Hepatocyte (in vitro differentiated cells): ENCODE results near the gene NCOR2. TPM values are rescaled to one million over a fixed set of nuclear protein-coding genes. Genes with fewer than 3 reads are reported as not detected.

Experiments
- DNase-seq: peaks from one replicate; pipeline ENCODE4 v3.0.0-alpha.2; 2016; ENCODE audit warnings: low spot score
- H2AFZ ChIP-seq: fragments of 200-600 bp; sonication (generic); 2 replicates; pipeline ENCODE4 v1.6.0; 2016; ENCODE audit warnings: antibody characterized with exemption, mild to moderate bottlenecking
- H3K27ac ChIP-seq: fragments of 200-600 bp; sonication (generic); 2 replicates; pipeline ENCODE4 v1.5.1; 2016; ENCODE audit warnings: mild to moderate bottlenecking
- H3K27me3 ChIP-seq: fragments of 200-600 bp; sonication (generic); 2 replicates; pipeline ENCODE4 v1.6.1; 2016
- H3K36me3 ChIP-seq: fragments of 200-600 bp; sonication (generic); replicated peaks from 2 replicates; pipeline ENCODE4 v1.5.1; 2016; ENCODE audit warnings: low read depth; ENCODE audit not compliant: insufficient read depth
- H3K4me1 ChIP-seq: fragments of 200-600 bp; sonication (generic); 2 replicates; pipeline ENCODE4 v1.5.1; 2016; ENCODE audit warnings: mild to moderate bottlenecking, moderate library complexity; ENCODE audit not compliant: insufficient read depth
- H3K4me2 ChIP-seq: fragments of 200-600 bp; sonication (generic); 2 replicates; pipeline ENCODE4 v1.6.0; 2016
- H3K4me3 ChIP-seq: fragments of 200-600 bp; sonication (generic); 2 replicates; pipeline ENCODE4 v1.5.1; 2016; ENCODE audit warnings: mild to moderate bottlenecking
- H3K79me2 ChIP-seq: fragments of 200-600 bp; sonication (generic); 2 replicates; pipeline ENCODE4 v1.6.0; 2017; ENCODE audit warnings: mild to moderate bottlenecking
- H3K9me2 ChIP-seq: fragments of 200-600 bp; sonication (generic); replicated peaks from 2 replicates; pipeline ENCODE4 v1.6.0; 2017; ENCODE audit warnings: mild to moderate bottlenecking; ENCODE audit not compliant: insufficient read depth
- H3K9me3 ChIP-seq: fragments of 200-600 bp; sonication (generic); 2 replicates; pipeline ENCODE4 v1.5.1; 2016; ENCODE audit warnings: low read depth, mild to moderate bottlenecking
- H4K20me1 ChIP-seq: fragments of 200-600 bp; sonication (generic); 2 replicates; pipeline ENCODE4 v1.6.0; 2016; ENCODE audit warnings: mild to moderate bottlenecking; ENCODE audit not compliant: insufficient read depth, poor library complexity, severe bottlenecking
- EZH2 ChIP-seq: fragments of 200-600 bp; sonication (generic); IDR thresholded peaks from 2 replicates; pipeline ENCODE4 v1.6.1; 2016; ENCODE audit warnings: antibody characterized with exemption, mild to moderate bottlenecking, borderline replicate concordance
- EZH2phosphoT487 ChIP-seq: fragments of 200-600 bp; sonication (generic); IDR thresholded peaks from one replicate; pipeline ENCODE4 v1.6.1; 2018; ENCODE audit warnings: antibody characterized with exemption, mild to moderate bottlenecking, low read depth, moderate library complexity; ENCODE audit not compliant: unreplicated experiment, severe bottlenecking
- WGBS: methylation state at CpG from one replicate; pipeline ENCODE4 v1.1.6; 2016; ENCODE audit warnings: low lambda C conversion rate; ENCODE audit errors: missing lambda C conversion rate; 5-methylcytosine and 5-hydroxymethylcytosine counted together
- polyA plus RNA-seq: library from polyadenylated mRNA; unstranded; fragments of >200 nt; fragmentation: Nextera tagmentation; extraction: Ambion mirVana; gene quantifications from 2 replicates; pipeline ENCODE4 v1.2.1, GENCODE V29; 2016
- total RNA-seq: library from RNA; depleted of rRNA; stranded (reverse); fragments of >200 nt; gene quantifications from 2 replicates; pipeline ENCODE4 v1.2.3, GENCODE V29; 2014
- TF ChIP-seq, protein P1 (sequence below): fragments of 200-600 bp; sonication (generic); IDR thresholded peaks from 2 replicates; pipeline ENCODE4 v1.5.1; 2016; ENCODE audit warnings: antibody characterized with exemption, mild to moderate bottlenecking; ENCODE audit not compliant: poor library complexity

Gene NCOR2
- total and polyA plus RNA-seq, 2 experiments from 2014 or later = 40.3 to 121 TPM

DNA sequence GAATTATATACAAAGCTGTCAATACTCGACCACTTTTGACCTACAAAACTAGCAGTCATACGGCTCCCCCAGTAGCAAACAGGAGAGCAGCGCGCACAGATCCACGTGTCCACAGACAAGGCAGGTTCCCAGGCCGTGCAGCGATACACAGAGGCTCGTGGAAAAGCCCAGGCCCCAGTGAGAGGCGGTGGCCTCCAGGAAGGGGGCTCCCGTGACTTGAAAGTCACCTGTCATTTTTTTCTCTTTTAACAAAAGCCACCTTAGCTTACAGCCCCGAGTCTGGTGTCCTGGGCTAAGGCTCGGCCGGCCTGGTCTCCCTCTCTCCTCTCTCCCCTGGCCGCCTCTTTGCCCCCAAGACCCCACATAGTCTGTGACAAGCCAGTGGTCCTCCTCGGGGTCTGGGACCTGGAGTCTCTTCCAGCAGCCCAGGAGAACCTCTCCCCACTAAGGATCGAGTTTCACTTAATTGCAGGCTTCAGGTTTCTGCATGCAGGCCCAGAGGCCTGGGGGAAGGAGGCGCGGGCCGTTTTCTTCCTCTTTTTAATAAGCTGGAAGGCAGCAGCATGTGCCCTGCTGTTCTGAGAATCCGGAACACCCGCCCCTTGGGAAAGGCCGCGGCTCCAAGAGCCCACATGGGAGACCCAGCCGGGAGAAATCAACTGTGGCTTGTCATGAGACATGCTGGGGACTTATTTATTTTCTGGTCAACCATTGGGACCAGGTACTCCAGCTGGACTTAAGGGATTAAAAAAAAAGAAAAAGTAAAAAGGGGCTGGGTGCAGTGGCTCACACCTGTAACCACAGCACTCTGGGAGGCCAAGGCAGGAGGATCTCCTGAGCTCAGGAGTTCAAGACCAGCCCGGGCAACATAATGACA is 15.9 kb downstream of the NCOR2 start:
- H3K9me2 ChIP-seq = no peaks in the 10 kb centered on the region
- peak; percentile 62 for DNase-seq
- H3K9me3 ChIP-seq = no peaks in the 10 kb centered on the region
- 37% methylated on average over 24 of the region's 25 CpGs for WGBS
- no peak overlapping the region for H2AFZ ChIP-seq
- H3K36me3 ChIP-seq = no peaks in the 10 kb centered on the region
- peaks cover 100% of the 10 kb centered on the region for H3K79me2 ChIP-seq
- no peaks in the 10 kb centered on the region for H3K27me3 ChIP-seq
- H3K4me1 ChIP-seq = peaks cover 39% of the 10 kb centered on the region
- peak overlapping the region; percentile 85 for H3K27ac ChIP-seq
- TF ChIP-seq EZH2phosphoT487 = no peak
- TF ChIP-seq, protein P1, sequence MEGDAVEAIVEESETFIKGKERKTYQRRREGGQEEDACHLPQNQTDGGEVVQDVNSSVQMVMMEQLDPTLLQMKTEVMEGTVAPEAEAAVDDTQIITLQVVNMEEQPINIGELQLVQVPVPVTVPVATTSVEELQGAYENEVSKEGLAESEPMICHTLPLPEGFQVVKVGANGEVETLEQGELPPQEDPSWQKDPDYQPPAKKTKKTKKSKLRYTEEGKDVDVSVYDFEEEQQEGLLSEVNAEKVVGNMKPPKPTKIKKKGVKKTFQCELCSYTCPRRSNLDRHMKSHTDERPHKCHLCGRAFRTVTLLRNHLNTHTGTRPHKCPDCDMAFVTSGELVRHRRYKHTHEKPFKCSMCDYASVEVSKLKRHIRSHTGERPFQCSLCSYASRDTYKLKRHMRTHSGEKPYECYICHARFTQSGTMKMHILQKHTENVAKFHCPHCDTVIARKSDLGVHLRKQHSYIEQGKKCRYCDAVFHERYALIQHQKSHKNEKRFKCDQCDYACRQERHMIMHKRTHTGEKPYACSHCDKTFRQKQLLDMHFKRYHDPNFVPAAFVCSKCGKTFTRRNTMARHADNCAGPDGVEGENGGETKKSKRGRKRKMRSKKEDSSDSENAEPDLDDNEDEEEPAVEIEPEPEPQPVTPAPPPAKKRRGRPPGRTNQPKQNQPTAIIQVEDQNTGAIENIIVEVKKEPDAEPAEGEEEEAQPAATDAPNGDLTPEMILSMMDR = no peak
- no peak for TF ChIP-seq EZH2
- H3K4me2 ChIP-seq = peak overlapping the region; percentile 64
- H4K20me1 ChIP-seq = peaks cover 96% of the 10 kb centered on the region
- H3K4me3 ChIP-seq = no peak overlapping the region

GRCh38 chr12:124550123-124551089 is 17.0 kb downstream of the NCOR2 start:
- Histone ChIP-seq H3K9me3 (no peaks in the 10 kb centered on the region), H3K4me2 (peak overlapping the region; percentile 64), H3K27me3 (no peaks in the 10 kb centered on the region), H3K4me1 (peaks cover 50% of the 10 kb centered on the region), H2AFZ (no peak overlapping the region), H3K36me3 (no peaks in the 10 kb centered on the region), H3K79me2 (peaks cover 100% of the 10 kb centered on the region), H3K9me2 (no peaks in the 10 kb centered on the region), H3K27ac (peak overlapping the region; percentile 85), H4K20me1 (peaks cover 96% of the 10 kb centered on the region), H3K4me3 (no peak overlapping the region)
- DNase-seq = no peak
- TF ChIP-seq, protein P1 = no peak
- TF ChIP-seq EZH2 (no peak), EZH2phosphoT487 (no peak)
- WGBS = 74% methylated on average over 11 of the region's 11 CpGs

- H3K36me3 ChIP-seq = no peaks in the 10 kb centered on the region
- no peak overlapping the region for H2AFZ ChIP-seq
- H3K9me3 ChIP-seq = no peaks in the 10 kb centered on the region
- peaks cover 100% of the 10 kb centered on the region for H3K79me2 ChIP-seq
- no peak for DNase-seq
- H4K20me1 ChIP-seq = peaks cover 96% of the 10 kb centered on the region
- no peak for TF ChIP-seq EZH2phosphoT487
- TF ChIP-seq, protein P1 = no peak
- no peak for TF ChIP-seq EZH2
- 65% methylated on average over 17 of the region's 17 CpGs for WGBS
- H3K4me1 ChIP-seq = peaks cover 57% of the 10 kb centered on the region
- H3K4me3 ChIP-seq = no peak overlapping the region
- H3K4me2 ChIP-seq = peak overlapping the region; percentile 64
- peak overlapping the region; percentile 85 for H3K27ac ChIP-seq
- H3K27me3 ChIP-seq = no peaks in the 10 kb centered on the region
- H3K9me2 ChIP-seq = no peaks in the 10 kb centered on the region
Measured at GRCh38 chr12:124549629-124550028, 17.8 kb downstream of the NCOR2 start.
